Naive thymus-derived CD4-positive, alpha-beta T cell (primary cell): ENCODE measurements around the gene GREM1. TPM values are rescaled to one million over a fixed set of nuclear protein-coding genes. Genes with fewer than 3 reads are reported as not detected.

Experiments
- ATAC-seq: fragments of 150-1000 bp; cut with Tn5 transposase; 2 replicates; pipeline ENCODE4 v1.10.0; 2021; ENCODE audit warnings: mild to moderate bottlenecking, moderate library complexity
- CTCF ChIA-PET: fragments of 350-600 bp; sonication (Branson Sonifier 250); formaldehyde crosslinking; loops from one replicate; lab custom pipeline; 2021; ENCODE audit warnings: antibody characterized with exemption; lab: Charles Lee
- POLR2A ChIA-PET: fragments of 350-600 bp; sonication (Branson Sonifier 250); formaldehyde crosslinking; loops from one replicate; lab custom pipeline; 2021; ENCODE audit warnings: antibody characterized with exemption, inconsistent platforms; lab: Charles Lee
- DNase-seq, 9 donors: peaks; one replicate each; pipeline versions ENCODE4 v3.0.0 to v3.0.0-alpha.2; 2020 to 2022; ENCODE audit warnings: mixed read lengths in 1 of 9
- H3K27ac ChIP-seq: one replicate; pipeline ENCODE4 v1.7.0; 2013; ENCODE audit warnings: mild to moderate bottlenecking, low read depth, low read length, moderate library complexity
- H3K27me3 ChIP-seq, 2 donors: one replicate each; pipeline ENCODE4 v1.7.0; 2013; ENCODE audit warnings: low read length in 2 of 2, mild to moderate bottlenecking in 2 of 2, moderate library complexity in 2 of 2; ENCODE audit not compliant: control insufficient read depth in 2 of 2, insufficient read depth in 2 of 2
- H3K36me3 ChIP-seq, 3 experiments: 1 replicate in 2 of 3; 2 replicates in 1 of 3; pipeline ENCODE4 v1.7.0; 2013; ENCODE audit warnings: low read length in 3 of 3, mild to moderate bottlenecking in 3 of 3, moderate library complexity in 1 of 3; ENCODE audit not compliant: insufficient read depth in 3 of 3, control insufficient read depth in 2 of 3
- H3K4me1 ChIP-seq, 2 donors: one replicate each; pipeline ENCODE4 v1.7.0; 2013; ENCODE audit warnings: low read length in 2 of 2, mild to moderate bottlenecking in 2 of 2, moderate library complexity in 1 of 2; ENCODE audit not compliant: control insufficient read depth in 2 of 2, insufficient read depth in 2 of 2
- H3K4me3 ChIP-seq: 2 replicates; pipeline ENCODE4 v1.7.0; 2013; ENCODE audit warnings: mild to moderate bottlenecking, low read length
- H3K9me3 ChIP-seq, 3 experiments: 1 replicate in 2 of 3; 2 replicates in 1 of 3; pipeline ENCODE4 v1.7.0; 2013; ENCODE audit warnings: low read length in 3 of 3; ENCODE audit not compliant: control insufficient read depth in 2 of 3
- H3K27ac Mint-ChIP-seq, 9 donors: one replicate each; pipeline ENCODE4 v1.8.0; 2020 to 2022; ENCODE audit warnings: mixed read lengths in 9 of 9, mild to moderate bottlenecking in 8 of 9, moderate library complexity in 5 of 9, inconsistent platforms in 2 of 9
- H3K27me3 Mint-ChIP-seq, 5 donors: one replicate each; pipeline ENCODE4 v1.8.0; 2021 to 2022; ENCODE audit warnings: mixed read lengths in 5 of 5, mild to moderate bottlenecking in 1 of 5
- H3K36me3 Mint-ChIP-seq, 5 donors: one replicate each; pipeline ENCODE4 v1.8.0; 2020 to 2022; ENCODE audit warnings: mixed read lengths in 5 of 5, mild to moderate bottlenecking in 3 of 5, inconsistent platforms in 1 of 5
- H3K4me1 Mint-ChIP-seq, 7 donors: one replicate each; pipeline ENCODE4 v1.8.0; 2020 to 2022; ENCODE audit warnings: mixed read lengths in 7 of 7, mild to moderate bottlenecking in 3 of 7, inconsistent platforms in 1 of 7
- H3K4me3 Mint-ChIP-seq, 10 donors: one replicate each; pipeline ENCODE4 v1.8.0; 2020 to 2022; ENCODE audit warnings: mild to moderate bottlenecking in 10 of 10, mixed read lengths in 10 of 10, moderate library complexity in 6 of 10, inconsistent platforms in 2 of 10
- H3K9me3 Mint-ChIP-seq, 11 donors: one replicate each; pipeline ENCODE4 v1.8.0; 2020 to 2022; ENCODE audit warnings: mixed read lengths in 11 of 11, mild to moderate bottlenecking in 4 of 11, inconsistent platforms in 1 of 11, moderate library complexity in 1 of 11
- intact Hi-C, 2 donors: fragments of 100-400 bp; cut with micrococcal nuclease; formaldehyde crosslinking; loops; one replicate each; pipeline ENCODE4 v1.15.1; 2023
- polyA plus RNA-seq, 2 donors: library from polyadenylated mRNA; unstranded; fragments of 300-500 nt; fragmentation: Illumina TruSeq; gene quantifications; one replicate each; pipeline ENCODE4 v1.2.3, GENCODE V29; 2021
- total RNA-seq, 6 experiments: library from RNA in 5 of 6; stranded (reverse) in 5 of 6; gene quantifications; 1 replicate in 5 of 6; 2 replicates in 1 of 6; pipeline ENCODE4 v1.2.3 and lab custom pipeline; 2021 to 2026

Gene GREM1
- total and polyA plus RNA-seq, 7 experiments from 2014 or later, result not detected

DNA sequence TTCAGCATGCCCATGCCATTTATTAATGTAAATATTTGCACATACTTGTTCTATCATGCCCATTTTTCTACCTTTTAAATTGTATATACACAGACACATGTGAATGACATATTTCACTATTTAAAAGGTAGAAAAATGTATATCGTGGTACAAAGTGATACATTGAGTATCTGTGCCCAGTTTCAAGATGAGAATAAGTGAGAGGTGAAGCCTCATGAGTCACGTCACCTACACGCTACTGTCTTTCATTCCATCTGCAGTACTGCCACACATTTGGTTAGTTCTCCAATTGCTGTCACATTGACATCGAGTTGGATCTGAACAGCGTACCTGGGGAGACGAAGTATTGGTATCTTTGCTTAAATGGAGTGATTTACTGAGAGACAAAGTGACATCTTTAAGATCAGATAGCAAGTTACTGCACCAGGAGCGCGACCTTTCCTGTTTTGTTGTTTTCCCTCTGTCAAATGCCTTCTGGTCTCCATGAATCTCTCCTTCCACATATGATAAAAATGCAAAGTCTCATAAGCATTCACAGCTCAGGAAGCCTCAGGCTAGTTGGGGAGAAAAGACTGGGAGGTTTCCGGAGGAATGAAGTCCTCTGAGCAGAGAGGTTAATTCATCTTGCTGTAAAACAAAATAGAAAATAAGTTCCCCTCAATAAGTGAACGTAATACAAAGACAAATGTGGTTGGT is 12.0 kb downstream of the GREM1 start:
- peaks cover 0 to 14% (median 5%) of the 10 kb centered on the region in 11 donors for H3K9me3 Mint-ChIP-seq
- Histone ChIP-seq H3K9me3 (no peaks in the 10 kb centered on the region), H3K4me1 (no peaks in the 10 kb centered on the region), H3K27me3 (peaks cover 0 to 5% of the 10 kb centered on the region in 2 donors), H3K4me3 (no peak overlapping the region), H3K36me3 (no peaks in the 10 kb centered on the region), H3K27ac (no peak overlapping the region)
- ChIA-PET CTCF (no interaction called here), POLR2A (no interaction called here)
- peaks cover 50 to 71% (median 58%) of the 10 kb centered on the region in 5 donors for H3K27me3 Mint-ChIP-seq
- H3K4me3 Mint-ChIP-seq, result no peak overlapping the region
- H3K4me1 Mint-ChIP-seq, result no peaks in the 10 kb centered on the region
- no peak overlapping the region for H3K27ac Mint-ChIP-seq
- intact Hi-C loops, result no loop called here
- ATAC-seq, result no peak
- H3K36me3 Mint-ChIP-seq, result peaks cover 0 to 5% (median 0%) of the 10 kb centered on the region in 5 donors
- DNase-seq, result no peak

DNA sequence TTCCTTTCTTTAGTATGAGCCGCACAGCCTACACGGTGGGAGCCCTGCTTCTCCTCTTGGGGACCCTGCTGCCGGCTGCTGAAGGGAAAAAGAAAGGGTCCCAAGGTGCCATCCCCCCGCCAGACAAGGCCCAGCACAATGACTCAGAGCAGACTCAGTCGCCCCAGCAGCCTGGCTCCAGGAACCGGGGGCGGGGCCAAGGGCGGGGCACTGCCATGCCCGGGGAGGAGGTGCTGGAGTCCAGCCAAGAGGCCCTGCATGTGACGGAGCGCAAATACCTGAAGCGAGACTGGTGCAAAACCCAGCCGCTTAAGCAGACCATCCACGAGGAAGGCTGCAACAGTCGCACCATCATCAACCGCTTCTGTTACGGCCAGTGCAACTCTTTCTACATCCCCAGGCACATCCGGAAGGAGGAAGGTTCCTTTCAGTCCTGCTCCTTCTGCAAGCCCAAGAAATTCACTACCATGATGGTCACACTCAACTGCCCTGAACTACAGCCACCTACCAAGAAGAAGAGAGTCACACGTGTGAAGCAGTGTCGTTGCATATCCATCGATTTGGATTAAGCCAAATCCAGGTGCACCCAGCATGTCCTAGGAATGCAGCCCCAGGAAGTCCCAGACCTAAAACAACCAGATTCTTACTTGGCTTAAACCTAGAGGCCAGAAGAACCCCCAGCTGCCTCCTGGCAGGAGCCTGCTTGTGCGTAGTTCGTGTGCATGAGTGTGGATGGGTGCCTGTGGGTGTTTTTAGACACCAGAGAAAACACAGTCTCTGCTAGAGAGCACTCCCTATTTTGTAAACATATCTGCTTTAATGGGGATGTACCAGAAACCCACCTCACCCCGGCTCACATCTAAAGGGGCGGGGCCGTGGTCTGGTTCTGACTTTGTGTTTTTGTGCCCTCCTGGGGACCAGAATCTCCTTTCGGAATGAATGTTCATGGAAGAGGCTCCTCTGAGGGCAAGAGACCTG is 13.2 kb downstream of the GREM1 start:
- intact Hi-C loops, result no loop called here
- Mint-ChIP-seq H3K9me3 (peaks cover 0 to 14% (median 5%) of the 10 kb centered on the region in 11 donors), H3K27me3 (peaks cover 49 to 66% (median 57%) of the 10 kb centered on the region in 5 donors), H3K4me1 (no peaks in the 10 kb centered on the region), H3K36me3 (peaks cover 0 to 5% (median 0%) of the 10 kb centered on the region in 5 donors), H3K27ac (no peak overlapping the region), H3K4me3 (no peak overlapping the region)
- ATAC-seq, result no peak
- Histone ChIP-seq H3K27me3 (peaks cover 0 to 5% of the 10 kb centered on the region in 2 donors), H3K4me3 (no peak overlapping the region), H3K4me1 (no peaks in the 10 kb centered on the region), H3K36me3 (no peaks in the 10 kb centered on the region), H3K27ac (no peak overlapping the region), H3K9me3 (no peaks in the 10 kb centered on the region)
- ChIA-PET CTCF (no interaction called here), POLR2A (no interaction called here)
- DNase-seq, result peak in 1 of 9 donors; percentile 1

DNA sequence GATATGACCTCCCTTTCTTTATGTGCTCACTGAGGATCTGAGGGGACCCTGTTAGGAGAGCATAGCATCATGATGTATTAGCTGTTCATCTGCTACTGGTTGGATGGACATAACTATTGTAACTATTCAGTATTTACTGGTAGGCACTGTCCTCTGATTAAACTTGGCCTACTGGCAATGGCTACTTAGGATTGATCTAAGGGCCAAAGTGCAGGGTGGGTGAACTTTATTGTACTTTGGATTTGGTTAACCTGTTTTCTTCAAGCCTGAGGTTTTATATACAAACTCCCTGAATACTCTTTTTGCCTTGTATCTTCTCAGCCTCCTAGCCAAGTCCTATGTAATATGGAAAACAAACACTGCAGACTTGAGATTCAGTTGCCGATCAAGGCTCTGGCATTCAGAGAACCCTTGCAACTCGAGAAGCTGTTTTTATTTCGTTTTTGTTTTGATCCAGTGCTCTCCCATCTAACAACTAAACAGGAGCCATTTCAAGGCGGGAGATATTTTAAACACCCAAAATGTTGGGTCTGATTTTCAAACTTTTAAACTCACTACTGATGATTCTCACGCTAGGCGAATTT is 14.9 kb downstream of the GREM1 start:
- peaks cover 0 to 5% (median 0%) of the 10 kb centered on the region in 5 donors for H3K36me3 Mint-ChIP-seq
- no peaks in the 10 kb centered on the region for H3K4me1 Mint-ChIP-seq
- POLR2A ChIA-PET, result no interaction called here
- no peak for DNase-seq
- Histone ChIP-seq H3K36me3 (no peaks in the 10 kb centered on the region), H3K27me3 (peaks cover 0 to 5% of the 10 kb centered on the region in 2 donors), H3K9me3 (no peaks in the 10 kb centered on the region), H3K4me3 (no peak overlapping the region), H3K27ac (no peak overlapping the region), H3K4me1 (no peaks in the 10 kb centered on the region)
- intact Hi-C loops, result no loop called here
- CTCF ChIA-PET, result no interaction called here
- no peak overlapping the region for H3K27ac Mint-ChIP-seq
- ATAC-seq, result no peak
- H3K27me3 Mint-ChIP-seq, result peaks cover 44 to 66% (median 54%) of the 10 kb centered on the region in 5 donors
- peaks cover 0 to 10% (median 0%) of the 10 kb centered on the region in 11 donors for H3K9me3 Mint-ChIP-seq
- H3K4me3 Mint-ChIP-seq, result no peak overlapping the region

GRCh38 chr15:32733281-32733680 is 15.5 kb downstream of the GREM1 start:
- Mint-ChIP-seq H3K4me1 (no peaks in the 10 kb centered on the region), H3K4me3 (no peak overlapping the region), H3K27me3 (peaks cover 44 to 66% (median 51%) of the 10 kb centered on the region in 5 donors), H3K9me3 (peaks cover 0 to 10% (median 0%) of the 10 kb centered on the region in 11 donors), H3K27ac (no peak overlapping the region), H3K36me3 (peaks cover 0 to 5% (median 0%) of the 10 kb centered on the region in 5 donors)
- ATAC-seq (no peak), DNase-seq (no peak)
- Histone ChIP-seq H3K4me3 (no peak overlapping the region), H3K9me3 (no peaks in the 10 kb centered on the region), H3K27me3 (peaks cover 0 to 5% of the 10 kb centered on the region in 2 donors), H3K36me3 (no peaks in the 10 kb centered on the region), H3K27ac (no peak overlapping the region), H3K4me1 (no peaks in the 10 kb centered on the region)
- ChIA-PET CTCF (no interaction called here), POLR2A (no interaction called here)
- intact Hi-C loops, result no loop called here

DNA sequence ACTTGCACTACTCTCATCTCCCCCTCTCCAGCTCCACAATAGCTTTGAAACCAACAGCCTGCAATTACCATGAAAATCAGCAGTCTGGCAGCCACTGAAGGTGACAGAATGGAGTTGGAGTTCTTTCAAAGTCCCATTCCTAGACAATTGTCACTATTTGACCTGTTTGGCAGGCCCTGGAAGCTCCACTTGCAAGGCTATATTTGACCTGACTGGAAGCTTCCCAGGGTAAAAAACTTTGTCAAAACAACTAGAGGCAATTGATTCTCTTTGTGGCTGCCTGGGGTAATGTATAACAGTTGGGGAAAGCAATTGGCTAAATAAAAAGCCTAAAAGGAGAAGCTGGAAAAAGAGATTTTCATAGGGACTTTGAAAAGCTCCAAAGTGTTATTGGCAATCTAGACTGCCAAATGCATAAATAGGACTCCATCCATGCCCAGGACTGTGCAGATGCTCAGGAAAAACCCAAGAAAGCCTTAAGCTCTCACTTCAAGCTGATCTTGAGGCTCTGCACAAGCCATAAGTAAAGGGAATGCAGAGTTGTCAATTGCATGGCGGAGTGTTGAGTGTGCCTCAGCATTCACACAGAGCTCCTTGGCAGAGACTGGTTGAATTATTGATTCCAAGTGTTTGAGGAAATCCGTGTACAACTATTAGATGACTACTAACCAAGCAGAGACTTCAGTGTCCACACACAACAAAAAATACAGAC is 18.3 kb downstream of the GREM1 start:
- ChIA-PET POLR2A (no interaction called here), CTCF (no interaction called here)
- no peak for DNase-seq
- ATAC-seq, result no peak
- H3K4me3 Mint-ChIP-seq, result no peak overlapping the region
- no peak overlapping the region for H3K4me3 ChIP-seq
- peaks cover 0 to 16% (median 8%) of the 10 kb centered on the region in 11 donors for H3K9me3 Mint-ChIP-seq
- no peaks in the 10 kb centered on the region for H3K36me3 ChIP-seq
- intact Hi-C loops, result no loop called here
- no peaks in the 10 kb centered on the region for H3K4me1 Mint-ChIP-seq
- no peaks in the 10 kb centered on the region for H3K4me1 ChIP-seq
- H3K27ac ChIP-seq, result no peak overlapping the region
- H3K36me3 Mint-ChIP-seq, result no peaks in the 10 kb centered on the region
- peaks cover 21 to 54% (median 39%) of the 10 kb centered on the region in 5 donors for H3K27me3 Mint-ChIP-seq
- H3K9me3 ChIP-seq, result no peaks in the 10 kb centered on the region
- H3K27ac Mint-ChIP-seq, result no peak overlapping the region
- H3K27me3 ChIP-seq, result peaks cover 0 to 5% of the 10 kb centered on the region in 2 donors

DNA sequence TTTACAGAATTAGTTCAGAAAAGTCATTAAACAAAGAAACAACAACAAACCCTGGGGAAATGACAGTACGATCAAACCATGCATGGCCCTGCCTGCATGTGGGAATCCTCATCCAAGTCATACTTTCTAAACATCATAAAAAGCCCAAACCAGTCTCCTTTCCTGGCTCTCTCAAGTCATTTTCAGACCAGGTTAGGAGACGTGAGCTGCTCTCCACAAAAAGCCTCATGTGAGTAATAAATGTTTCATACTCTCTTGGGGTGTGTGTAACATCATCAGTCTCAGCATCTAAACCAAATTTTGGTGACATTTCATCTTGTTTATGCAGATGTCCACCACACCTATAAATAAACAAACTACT is 18.9 kb downstream of the GREM1 start:
- Mint-ChIP-seq H3K27ac (no peak overlapping the region), H3K36me3 (no peaks in the 10 kb centered on the region), H3K27me3 (peaks cover 21 to 50% (median 38%) of the 10 kb centered on the region in 5 donors), H3K9me3 (peaks cover 0 to 18% (median 8%) of the 10 kb centered on the region in 11 donors), H3K4me3 (no peak overlapping the region), H3K4me1 (no peaks in the 10 kb centered on the region)
- POLR2A ChIA-PET, result no interaction called here
- intact Hi-C loops, result no loop called here
- DNase-seq (no peak), ATAC-seq (no peak)
- Histone ChIP-seq H3K36me3 (no peaks in the 10 kb centered on the region), H3K27ac (no peak overlapping the region), H3K27me3 (peaks cover 0 to 5% of the 10 kb centered on the region in 2 donors), H3K9me3 (no peaks in the 10 kb centered on the region), H3K4me3 (no peak overlapping the region), H3K4me1 (no peaks in the 10 kb centered on the region)
- CTCF ChIA-PET, result no interaction called here
